PFSK-1 (cell line): ENCODE results near the gene ARHGAP18.

Source experiments
- FOXP2 ChIP-seq: optimal IDR thresholded peaks from 2 replicates; pipeline ENCODE3; 2011; ENCODE audit warnings: borderline replicate concordance, control low read depth, inconsistent platforms; ENCODE audit not compliant: insufficient read depth; ENCODE audit errors: extremely low read length, extremely low read depth
- POLR2AphosphoS5 ChIP-seq: IDR thresholded peaks from 2 replicates; pipeline ENCODE4 v1.6.1; 2012; ENCODE audit warnings: low read depth, mild to moderate bottlenecking, control low read depth, low read length, moderate library complexity
- REST ChIP-seq, 2 experiments: IDR thresholded peaks; 2 replicates each; pipeline versions ENCODE4 v1.6.1 to v1.8.0; 2011 to 2012; ENCODE audit warnings: low read depth in 2 of 2, low read length in 2 of 2, control low read depth in 1 of 2, inconsistent platforms in 1 of 2, mild to moderate bottlenecking in 1 of 2, moderate library complexity in 1 of 2; ENCODE audit not compliant: insufficient read depth in 1 of 2
- SIN3A ChIP-seq: IDR thresholded peaks from 2 replicates; pipeline ENCODE4 v1.6.1; 2012; ENCODE audit warnings: mild to moderate bottlenecking, low read length, moderate library complexity, borderline replicate concordance; ENCODE audit not compliant: insufficient read depth
- TAF1 ChIP-seq: IDR thresholded peaks from 2 replicates; pipeline ENCODE4 v1.6.1; 2012; ENCODE audit warnings: low read length, control low read depth, borderline replicate concordance; ENCODE audit not compliant: insufficient read depth

ARHGAP18 gene

GRCh38 chr6:129604321-129604720 lies 105.7 kb downstream of the ARHGAP18 start:
- no peak for TF ChIP-seq REST (IDR thresholded peaks at IDR 0.05; ENCODE audit: insufficient read depth in 1 of 2, low read depth in 2 of 2, low read length in 2 of 2)
- TF ChIP-seq TAF1: no peak
- no peak for TF ChIP-seq SIN3A

- TF ChIP-seq REST (IDR thresholded peaks at IDR 0.05; ENCODE audit: insufficient read depth in 1 of 2, low read depth in 2 of 2, low read length in 2 of 2): no peak
- no peak for TF ChIP-seq SIN3A
Measured at GRCh38 chr6:129603741-129604140, 106.2 kb downstream of the ARHGAP18 start.

GRCh38 chr6:129601323-129601722 lies 108.7 kb downstream of the ARHGAP18 start:
- no peak for TF ChIP-seq SIN3A
- TF ChIP-seq REST (IDR thresholded peaks at IDR 0.05; ENCODE audit: insufficient read depth in 1 of 2, low read depth in 2 of 2, low read length in 2 of 2): no peak
- no peak for TF ChIP-seq FOXP2
- no peak for TF ChIP-seq TAF1
- no peak for TF ChIP-seq POLR2AphosphoS5

GRCh38 chr6:129599467-129599866 lies 110.5 kb downstream of the ARHGAP18 start:
- no peak for TF ChIP-seq SIN3A
- TF ChIP-seq POLR2AphosphoS5: no peak
- no peak for TF ChIP-seq FOXP2
- no peak for TF ChIP-seq REST (IDR thresholded peaks at IDR 0.05; ENCODE audit: insufficient read depth in 1 of 2, low read depth in 2 of 2, low read length in 2 of 2)
- TF ChIP-seq TAF1: no peak

- TF ChIP-seq SIN3A: no peak
- no peak for TF ChIP-seq TAF1
- no peak for TF ChIP-seq POLR2AphosphoS5
Measured at GRCh38 chr6:129598244-129599187, 111.5 kb downstream of the ARHGAP18 start.
